Thymus (tissue), 11 donors: Measurements from ENCODE around the gene EMILIN1. TPM values are rescaled to one million over a fixed set of nuclear protein-coding genes. Genes with fewer than 3 reads are reported as not detected.
A peak's percentile ranks its signal among the peaks of the same experiment; 100 is the strongest.

ENCODE experiments used
- DNase-seq, 9 donors: peaks; one replicate each; pipeline ENCODE4 v3.0.0-alpha.2; 2013; ENCODE audit warnings: low spot score in 9 of 9, low read depth in 6 of 9, missing footprints in 1 of 9
- H3K27ac ChIP-seq, 2 donors: one replicate each; pipeline ENCODE4 v1.5.1; 2013; ENCODE audit warnings: control low read depth in 1 of 2, low read depth in 1 of 2, low read length in 1 of 2, mild to moderate bottlenecking in 1 of 2, moderate library complexity in 1 of 2
- H3K27me3 ChIP-seq, 2 donors: one replicate each; pipeline ENCODE4 v1.5.1; 2013; ENCODE audit warnings: low read length in 1 of 2; ENCODE audit not compliant: control insufficient read depth in 2 of 2, insufficient read depth in 1 of 2
- H3K36me3 ChIP-seq, 2 donors: one replicate each; pipeline ENCODE4 v1.5.1; 2013; ENCODE audit warnings: low read length in 1 of 2, mild to moderate bottlenecking in 1 of 2, moderate library complexity in 1 of 2; ENCODE audit not compliant: control insufficient read depth in 2 of 2, insufficient read depth in 2 of 2
- H3K4me1 ChIP-seq, 2 donors: one replicate each; pipeline ENCODE4 v1.5.1; 2013; ENCODE audit warnings: low read length in 2 of 2; ENCODE audit not compliant: control insufficient read depth in 2 of 2, insufficient read depth in 2 of 2
- H3K4me3 ChIP-seq, 2 donors: one replicate each; pipeline ENCODE4 v1.5.1; 2013; ENCODE audit warnings: low read length in 2 of 2, control low read depth in 1 of 2, mild to moderate bottlenecking in 1 of 2
- H3K9me3 ChIP-seq, 2 donors: one replicate each; pipeline ENCODE4 v1.5.1; 2013; ENCODE audit warnings: low read length in 1 of 2, mild to moderate bottlenecking in 1 of 2; ENCODE audit not compliant: control insufficient read depth in 2 of 2, insufficient read depth in 1 of 2
- WGBS: extraction: QIAGEN DNeasy Blood & Tissue Kit; methylation state at CpG from one replicate; pipeline ENCODE4 v1.1.7; 2013; 5-methylcytosine and 5-hydroxymethylcytosine counted together
- polyA plus RNA-seq: library from polyadenylated mRNA; stranded (reverse); fragments of 200-250 nt; gene quantifications from one replicate; pipeline ENCODE4 v1.2.3, GENCODE V29; 2013
- total RNA-seq: library from RNA; stranded (reverse); fragments of 120-200 nt; gene quantifications from one replicate; pipeline ENCODE4 v1.2.4, GENCODE V29; 2013
- donor health status: healthy.

EMILIN1 gene
- total and polyA plus RNA-seq, 2 donors: 8.9 to 9.2 TPM

DNA sequence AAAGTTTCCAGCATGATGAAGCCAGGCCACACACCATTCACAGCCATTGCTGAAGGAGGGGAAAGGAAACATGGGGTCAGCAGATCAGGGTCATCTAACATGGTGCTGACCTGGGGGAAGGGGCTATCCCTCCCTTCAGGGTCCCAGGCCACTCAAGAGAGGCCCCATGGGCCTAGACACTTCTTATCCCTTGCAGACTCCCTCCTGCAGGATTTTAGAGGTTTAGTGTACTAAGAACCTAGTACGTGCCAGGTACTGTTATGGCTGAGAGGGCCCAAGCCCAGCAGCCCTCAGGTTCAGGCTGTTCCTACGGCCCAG lies 17.0 kb downstream of the EMILIN1 start:
- DNase-seq: no peak
- no peak overlapping the region for H3K4me3 ChIP-seq
- no peaks in the 10 kb centered on the region for H3K9me3 ChIP-seq
- 96% methylated on average over 2 of the region's 2 CpGs for WGBS
- no peak overlapping the region for H3K27ac ChIP-seq
- no peaks in the 10 kb centered on the region for H3K36me3 ChIP-seq
- no peaks in the 10 kb centered on the region for H3K27me3 ChIP-seq
- peaks cover 4 to 11% of the 10 kb centered on the region in 2 donors for H3K4me1 ChIP-seq

DNA sequence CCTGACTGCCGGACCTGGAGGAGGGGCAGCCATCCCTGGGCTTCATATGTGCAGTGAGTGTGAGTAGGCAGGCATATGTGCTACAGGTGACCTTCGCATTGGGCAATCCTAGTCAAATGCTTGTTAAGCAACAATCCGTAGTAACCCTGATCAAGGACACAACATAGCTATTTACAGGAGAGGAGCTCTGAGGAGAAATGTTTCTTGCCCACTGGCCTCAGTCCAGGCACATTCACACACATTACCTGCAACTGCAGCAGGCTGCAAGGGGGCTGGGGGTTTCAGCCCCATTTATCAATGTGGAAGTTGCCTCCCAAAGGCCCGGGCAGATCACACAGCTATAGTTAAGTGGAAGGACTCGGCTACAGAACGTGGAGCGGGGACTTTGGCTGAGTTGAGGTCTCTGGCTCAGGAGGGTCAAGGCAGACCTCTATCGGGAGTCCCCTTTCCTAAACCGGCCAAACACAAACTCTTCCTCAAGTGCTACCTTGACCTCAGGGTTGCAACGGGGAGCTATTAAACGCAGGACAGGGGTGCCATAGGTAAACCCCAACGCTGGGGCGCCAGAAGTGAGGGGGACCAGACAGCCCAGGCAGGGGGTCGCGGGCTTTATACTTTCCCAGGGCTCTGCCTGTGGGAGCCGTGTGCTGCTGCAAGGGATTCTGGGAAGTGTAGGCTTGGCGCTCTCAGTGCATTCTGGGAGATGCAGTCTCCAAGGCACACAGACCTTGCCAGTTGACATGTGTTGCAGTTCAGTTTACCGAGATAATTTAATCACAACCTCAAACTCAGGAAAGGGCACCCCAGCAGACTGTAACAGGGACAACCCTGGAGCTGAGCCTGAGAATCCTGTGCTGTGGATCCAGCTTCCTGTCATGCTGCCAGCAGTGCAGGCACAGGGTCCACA lies 17.6 kb downstream of the EMILIN1 start:
- Histone ChIP-seq H3K36me3 (no peaks in the 10 kb centered on the region), H3K4me3 (peak overlapping the region; percentile 25 to 43), H3K27me3 (no peaks in the 10 kb centered on the region), H3K4me1 (peaks cover 4 to 11% of the 10 kb centered on the region in 2 donors), H3K27ac (no peak overlapping the region), H3K9me3 (no peaks in the 10 kb centered on the region)
- WGBS: 40% methylated on average over 18 of the region's 18 CpGs
- DNase-seq: peak in 5 of 9 donors; percentile 38 to 79 (median 62)

DNA sequence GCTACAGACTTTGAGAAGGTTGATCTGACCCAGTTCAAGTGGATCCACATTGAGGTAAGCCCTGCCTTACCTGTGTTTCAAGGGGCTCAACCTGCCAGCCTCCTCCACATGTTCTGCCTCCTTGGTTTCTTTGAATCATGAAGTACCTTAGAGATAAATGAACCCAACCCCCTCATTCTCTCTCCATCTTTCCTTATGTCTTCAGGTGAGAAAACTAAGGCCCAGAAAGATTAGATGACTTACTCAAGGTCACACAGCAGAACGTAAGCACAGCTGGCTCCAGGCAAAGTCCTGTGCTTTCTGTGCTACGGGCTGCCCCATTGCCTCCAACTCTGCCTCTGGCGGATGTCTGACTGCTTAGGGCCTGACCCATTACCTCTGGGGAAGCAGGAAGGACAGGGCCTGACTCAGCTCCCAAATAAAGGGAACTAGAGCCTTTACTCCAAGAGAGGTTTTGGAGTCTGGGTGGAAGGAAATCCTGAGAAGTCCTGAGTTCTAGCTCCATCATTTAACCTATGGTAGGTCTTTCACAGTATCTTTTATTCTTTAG lies 18.4 kb downstream of the EMILIN1 start:
- Histone ChIP-seq H3K36me3 (no peaks in the 10 kb centered on the region), H3K27me3 (no peaks in the 10 kb centered on the region), H3K9me3 (no peaks in the 10 kb centered on the region), H3K4me3 (no peak overlapping the region), H3K4me1 (peaks cover 4 to 11% of the 10 kb centered on the region in 2 donors), H3K27ac (no peak overlapping the region)
- WGBS: 94% methylated on average over 3 of the region's 3 CpGs
- DNase-seq: no peak

DNA sequence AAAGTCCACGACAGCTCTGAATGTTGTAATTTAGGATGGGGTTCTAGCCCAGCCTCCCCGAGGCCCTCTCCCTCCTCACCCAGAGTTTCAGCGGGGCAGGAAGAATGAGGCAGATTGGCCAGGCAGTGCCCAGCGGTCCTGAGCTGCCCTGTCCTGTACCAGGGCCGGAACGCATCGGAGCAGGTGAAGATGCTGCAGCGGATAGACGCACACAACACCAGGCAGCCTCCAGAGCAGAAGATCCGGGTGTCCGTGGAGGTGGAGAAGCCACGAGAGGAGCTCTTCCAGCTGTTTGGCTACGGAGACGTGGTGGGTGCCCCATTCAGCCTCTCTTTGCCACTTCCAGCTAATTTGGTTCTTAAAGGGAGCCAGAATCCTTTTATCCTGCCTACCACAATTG lies 18.9 kb downstream of the EMILIN1 start:
- no peak overlapping the region for H3K27ac ChIP-seq
- no peak overlapping the region for H3K4me3 ChIP-seq
- DNase-seq: no peak
- H3K36me3 ChIP-seq: no peaks in the 10 kb centered on the region
- H3K4me1 ChIP-seq: peaks cover 4 to 11% of the 10 kb centered on the region in 2 donors
- H3K9me3 ChIP-seq: no peaks in the 10 kb centered on the region
- H3K27me3 ChIP-seq: peaks cover 0 to 2% of the 10 kb centered on the region in 2 donors
- WGBS: 96% methylated on average over 14 of the region's 14 CpGs

DNA sequence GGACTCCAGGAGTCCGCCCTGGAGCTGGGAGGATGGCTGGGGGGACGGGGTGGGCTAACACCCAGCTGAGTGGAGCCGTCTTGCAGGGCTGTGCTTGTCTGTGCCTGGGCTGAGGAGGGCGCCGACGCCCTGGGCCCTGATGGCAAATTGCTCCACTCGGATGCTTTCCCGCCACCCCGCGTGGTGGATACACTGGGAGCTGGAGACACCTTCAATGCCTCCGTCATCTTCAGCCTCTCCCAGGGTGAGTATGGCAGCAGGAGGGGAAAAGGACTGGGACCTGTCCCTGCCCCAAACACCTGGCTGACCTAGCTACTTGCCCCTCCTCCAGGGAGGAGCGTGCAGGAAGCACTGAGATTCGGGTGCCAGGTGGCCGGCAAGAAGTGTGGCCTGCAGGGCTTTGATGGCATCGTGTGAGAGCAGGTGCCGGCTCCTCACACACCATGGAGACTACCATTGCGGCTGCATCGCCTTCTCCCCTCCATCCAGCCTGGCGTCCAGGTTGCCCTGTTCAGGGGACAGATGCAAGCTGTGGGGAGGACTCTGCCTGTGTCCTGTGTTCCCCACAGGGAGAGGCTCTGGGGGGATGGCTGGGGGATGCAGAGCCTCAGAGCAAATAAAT lies 21.0 kb downstream of the EMILIN1 start:
- H3K9me3 ChIP-seq: no peaks in the 10 kb centered on the region
- peaks cover 4 to 11% of the 10 kb centered on the region in 2 donors for H3K4me1 ChIP-seq
- H3K36me3 ChIP-seq: no peaks in the 10 kb centered on the region
- no peak for DNase-seq
- H3K27ac ChIP-seq: no peak overlapping the region
- H3K4me3 ChIP-seq: no peak overlapping the region
- WGBS: 96% methylated on average over 19 of the region's 19 CpGs
- peaks cover 0 to 4% of the 10 kb centered on the region in 2 donors for H3K27me3 ChIP-seq

DNA sequence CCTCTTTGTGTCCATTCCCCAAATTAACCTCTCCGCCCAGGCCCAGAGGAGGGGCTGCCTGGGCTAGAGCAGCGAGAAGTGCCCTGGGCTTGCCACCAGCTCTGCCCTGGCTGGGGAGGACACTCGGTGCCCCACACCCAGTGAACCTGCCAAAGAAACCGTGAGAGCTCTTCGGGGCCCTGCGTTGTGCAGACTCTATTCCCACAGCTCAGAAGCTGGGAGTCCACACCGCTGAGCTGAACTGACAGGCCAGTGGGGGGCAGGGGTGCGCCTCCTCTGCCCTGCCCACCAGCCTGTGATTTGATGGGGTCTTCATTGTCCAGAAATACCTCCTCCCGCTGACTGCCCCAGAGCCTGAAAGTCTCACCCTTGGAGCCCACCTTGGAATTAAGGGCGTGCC lies 21.6 kb downstream of the EMILIN1 start:
- Histone ChIP-seq H3K27ac (no peak overlapping the region), H3K4me1 (peaks cover 4 to 11% of the 10 kb centered on the region in 2 donors), H3K4me3 (no peak overlapping the region), H3K9me3 (no peaks in the 10 kb centered on the region), H3K27me3 (peaks cover 0 to 4% of the 10 kb centered on the region in 2 donors), H3K36me3 (no peaks in the 10 kb centered on the region)
- DNase-seq: no peak
- WGBS: 96% methylated on average over 10 of the region's 10 CpGs

DNA sequence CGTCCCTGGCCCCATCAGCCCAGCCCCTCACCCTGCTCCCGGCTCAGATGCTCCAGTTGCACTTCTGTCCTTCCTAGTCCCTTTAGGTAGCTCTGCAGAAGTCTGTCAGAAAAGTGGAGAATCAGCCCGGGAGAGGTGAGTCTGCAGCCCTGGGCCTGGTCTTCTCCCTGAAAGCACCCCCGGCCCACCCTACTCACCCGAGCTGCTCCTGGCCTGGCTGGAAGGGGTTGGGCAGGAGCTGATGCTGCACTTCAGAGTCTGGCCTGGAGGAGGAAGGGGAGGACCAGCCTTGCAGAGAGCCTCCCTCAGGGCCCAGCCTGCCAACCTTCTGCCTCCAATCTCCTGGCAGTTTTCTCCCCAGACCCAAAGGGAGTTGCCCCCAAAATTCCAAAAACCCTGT lies 23.9 kb downstream of the EMILIN1 start:
- Histone ChIP-seq H3K36me3 (no peaks in the 10 kb centered on the region), H3K9me3 (no peaks in the 10 kb centered on the region), H3K27ac (no peak overlapping the region), H3K4me3 (no peak overlapping the region), H3K27me3 (peaks cover 0 to 4% of the 10 kb centered on the region in 2 donors), H3K4me1 (no peaks in the 10 kb centered on the region)
- 94% methylated on average over 5 of the region's 5 CpGs for WGBS
- DNase-seq: no peak

DNA sequence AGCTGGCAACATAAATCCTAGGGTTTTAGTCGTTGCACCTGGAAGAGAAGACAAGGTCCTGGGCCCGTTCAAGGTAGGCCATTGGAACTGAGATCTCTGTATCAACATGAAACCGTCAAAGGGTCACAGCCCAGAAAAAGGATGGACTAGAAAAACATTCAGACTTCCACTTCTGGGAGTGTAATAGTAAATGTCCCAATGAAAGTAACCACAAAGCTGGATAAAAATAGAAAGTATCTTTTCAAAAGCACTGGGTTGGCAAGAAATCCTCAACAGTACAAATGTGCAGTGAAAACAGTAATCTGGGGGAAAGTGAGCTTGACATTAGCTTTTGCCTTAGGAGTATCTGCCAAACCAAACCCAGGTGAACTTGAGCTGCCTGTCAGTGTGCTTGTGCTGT lies 27.6 kb downstream of the EMILIN1 start:
- no peaks in the 10 kb centered on the region for H3K4me1 ChIP-seq
- no peak for DNase-seq
- H3K27me3 ChIP-seq: peaks cover 0 to 9% of the 10 kb centered on the region in 2 donors
- no peak overlapping the region for H3K4me3 ChIP-seq
- H3K36me3 ChIP-seq: no peaks in the 10 kb centered on the region
- H3K27ac ChIP-seq: no peak overlapping the region
- 89% methylated on average over 3 of the region's 3 CpGs for WGBS
- H3K9me3 ChIP-seq: no peaks in the 10 kb centered on the region

DNA sequence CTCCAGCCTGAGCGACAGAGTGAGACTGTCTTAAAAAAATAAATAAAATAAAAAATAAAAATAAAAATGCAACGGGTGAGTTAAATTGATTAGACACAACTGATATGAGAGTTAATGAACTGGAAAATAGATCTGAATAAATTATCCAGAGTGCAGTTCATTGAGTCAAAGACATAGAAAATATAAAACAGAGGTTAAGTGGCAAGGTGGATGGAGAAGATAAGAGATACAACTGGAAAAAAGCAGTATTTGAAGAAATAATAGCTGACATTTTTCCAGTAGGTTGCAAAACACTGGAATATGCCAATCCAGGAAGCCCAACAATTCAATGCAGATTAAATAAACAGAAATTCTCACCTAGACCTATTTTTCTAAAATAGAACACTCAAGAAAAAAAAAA lies 29.8 kb downstream of the EMILIN1 start:
- no peak overlapping the region for H3K4me3 ChIP-seq
- H3K4me1 ChIP-seq: no peaks in the 10 kb centered on the region
- DNase-seq: no peak
- 98% methylated on average over 2 of the region's 2 CpGs for WGBS
- H3K27me3 ChIP-seq: peaks cover 0 to 5% of the 10 kb centered on the region in 2 donors
- H3K27ac ChIP-seq: no peak overlapping the region
- no peaks in the 10 kb centered on the region for H3K9me3 ChIP-seq
- H3K36me3 ChIP-seq: no peaks in the 10 kb centered on the region
